ENCODE results near the gene ANAPC5.
"Not testable (repeated sequence)": the region's sequence is repeated elsewhere in the genome, so short reads cannot be mapped to it uniquely, and the experiment has no call there.

The ANAPC5 gene

GRCh38 chr12:121314431-121314830 lies 37.8 kb downstream of the ANAPC5 start:
- DNase-seq (ENCODE audit: low read depth) = no peak
- H3K4me3 ChIP-seq (replicated peaks; ENCODE audit: low read depth, low read length) = no peak overlapping the region
- no peak for TF ChIP-seq CTCF (IDR thresholded peaks at IDR 0.05; ENCODE audit: low read length, missing control alignments)

GRCh38 chr12:121310231-121310630 lies 42.0 kb downstream of the ANAPC5 start:
- not testable (repeated sequence) for DNase-seq (ENCODE audit: low read depth); H3K4me3 ChIP-seq (replicated peaks; ENCODE audit: low read depth, low read length)

GRCh38 chr12:121307397-121307796 lies 44.8 kb downstream of the ANAPC5 start:
- H3K4me3 ChIP-seq (replicated peaks; ENCODE audit: low read depth, low read length); DNase-seq (ENCODE audit: low read depth): not testable (repeated sequence)

GRCh38 chr12:121304306-121304705 lies 47.9 kb downstream of the ANAPC5 start:
- DNase-seq (ENCODE audit: low read depth) = no peak
- H3K4me3 ChIP-seq (replicated peaks; ENCODE audit: low read depth, low read length) = no peak overlapping the region
- TF ChIP-seq CTCF (IDR thresholded peaks at IDR 0.05; ENCODE audit: low read length, missing control alignments) = no peak

GRCh38 chr12:121301876-121302275 lies 50.3 kb downstream of the ANAPC5 start:
- no peak overlapping the region for H3K4me3 ChIP-seq (replicated peaks; ENCODE audit: low read depth, low read length)
- DNase-seq (ENCODE audit: low read depth) = no peak
- TF ChIP-seq CTCF (IDR thresholded peaks at IDR 0.05; ENCODE audit: low read length, missing control alignments) = no peak

GRCh38 chr12:121300083-121300819 lies 52.0 kb downstream of the ANAPC5 start:
- no peak for DNase-seq (ENCODE audit: low read depth)
- no peak for TF ChIP-seq CTCF (IDR thresholded peaks at IDR 0.05; ENCODE audit: low read length, missing control alignments)
- H3K4me3 ChIP-seq (replicated peaks; ENCODE audit: low read depth, low read length) = no peak overlapping the region

GRCh38 chr12:121299662-121300061 lies 52.5 kb downstream of the ANAPC5 start:
- no peak for TF ChIP-seq CTCF (IDR thresholded peaks at IDR 0.05; ENCODE audit: low read length, missing control alignments)
- no peak for DNase-seq (ENCODE audit: low read depth)
- no peak overlapping the region for H3K4me3 ChIP-seq (replicated peaks; ENCODE audit: low read depth, low read length)

GRCh38 chr12:121298411-121298810 lies 53.8 kb downstream of the ANAPC5 start:
- DNase-seq (ENCODE audit: low read depth); H3K4me3 ChIP-seq (replicated peaks; ENCODE audit: low read depth, low read length): not testable (repeated sequence)

Measured in fibroblast of pulmonary artery (primary cell).